Amygdala (tissue), 56 donors: ENCODE data around the gene ZBTB11.
"Not testable (repeated sequence)": the region's sequence is repeated elsewhere in the genome, so short reads cannot be mapped to it uniquely, and the experiment has no call there.

Source experiments
- DNase-seq, 56 donors: peaks; one replicate each; lab custom pipeline; 2025; lab: John Stamatoyannopoulos, UW

Gene ZBTB11

GRCh38 chr3:101693540-101693939, 16.6 kb upstream of the ZBTB11 start:
- not testable (repeated sequence) for DNase-seq

- not testable (repeated sequence) for DNase-seq
These were observed 15.0 kb upstream of the ZBTB11 start for GRCh38 chr3:101691685-101692671.

GRCh38 chr3:101690972-101691371, 14.0 kb upstream of the ZBTB11 start:
- DNase-seq: no peak

- no peak for DNase-seq
These were observed 12.4 kb upstream of the ZBTB11 start for GRCh38 chr3:101689286-101689685.

GRCh38 chr3:101687142-101687931, 10.4 kb upstream of the ZBTB11 start:
- DNase-seq: no peak

GRCh38 chr3:101685870-101686307, 9.0 kb upstream of the ZBTB11 start:
- DNase-seq: no peak

GRCh38 chr3:101685050-101685400, 8.1 kb upstream of the ZBTB11 start:
- no peak for DNase-seq

- DNase-seq: no peak
These were observed 3.5 kb upstream of the ZBTB11 start for GRCh38 chr3:101680466-101680865.

- not testable (repeated sequence) for DNase-seq
These were observed 1.9 kb upstream of the ZBTB11 start for GRCh38 chr3:101678837-101679236.

GRCh38 chr3:101677436-101678286, 729 bp upstream of the ZBTB11 start:
- no peak for DNase-seq

GRCh38 chr3:101676216-101676764, 642 bp downstream of the ZBTB11 start:
- no peak for DNase-seq

GRCh38 chr3:101675709-101676215, 1.2 kb downstream of the ZBTB11 start:
- no peak for DNase-seq

- no peak for DNase-seq
These were observed 2.4 kb downstream of the ZBTB11 start for GRCh38 chr3:101674518-101674917.

GRCh38 chr3:101673953-101674352, 3.0 kb downstream of the ZBTB11 start:
- DNase-seq: no peak

GRCh38 chr3:101671014-101671413, 5.9 kb downstream of the ZBTB11 start:
- DNase-seq: no peak

- DNase-seq: no peak
These were observed 9.1 kb downstream of the ZBTB11 start for GRCh38 chr3:101667844-101668243.

GRCh38 chr3:101667331-101667730, 9.6 kb downstream of the ZBTB11 start:
- DNase-seq: no peak

- no peak for DNase-seq
These were observed 11.1 kb downstream of the ZBTB11 start for GRCh38 chr3:101665851-101666250.

- DNase-seq: no peak
These were observed 11.6 kb downstream of the ZBTB11 start for GRCh38 chr3:101665357-101665756.

GRCh38 chr3:101660714-101661113, 16.2 kb downstream of the ZBTB11 start:
- DNase-seq: no peak
